Endothelial cell of umbilical vein (primary cell): ENCODE data around the gene ITPRID1.
A peak's percentile ranks its signal among the peaks of the same experiment; 100 is the strongest.

Source experiments
- EZH2 ChIP-seq: IDR thresholded peaks from 2 replicates; pipeline ENCODE4 v1.6.1; 2012; ENCODE audit warnings: borderline replicate concordance, low read depth, mild to moderate bottlenecking, moderate library complexity, low read length, inconsistent platforms; ENCODE audit not compliant: severe bottlenecking
- POLR2A ChIP-seq: IDR thresholded peaks from 2 replicates; pipeline ENCODE4 v1.6.1; 2012; ENCODE audit warnings: low read depth, mild to moderate bottlenecking, control low read depth, low read length
- TF ChIP-seq, protein P1 (sequence below), 2 donors: IDR thresholded peaks; 1 replicate in 1 of 2; 2 replicates in 1 of 2; pipeline ENCODE4 v1.5.1; 2011; ENCODE audit warnings: low read length in 2 of 2, mild to moderate bottlenecking in 2 of 2, moderate library complexity in 2 of 2, control low read depth in 1 of 2, inconsistent platforms in 1 of 2, low read depth in 1 of 2; ENCODE audit not compliant: insufficient read depth in 1 of 2; ENCODE audit errors: extremely low read depth in 1 of 2

DNA sequence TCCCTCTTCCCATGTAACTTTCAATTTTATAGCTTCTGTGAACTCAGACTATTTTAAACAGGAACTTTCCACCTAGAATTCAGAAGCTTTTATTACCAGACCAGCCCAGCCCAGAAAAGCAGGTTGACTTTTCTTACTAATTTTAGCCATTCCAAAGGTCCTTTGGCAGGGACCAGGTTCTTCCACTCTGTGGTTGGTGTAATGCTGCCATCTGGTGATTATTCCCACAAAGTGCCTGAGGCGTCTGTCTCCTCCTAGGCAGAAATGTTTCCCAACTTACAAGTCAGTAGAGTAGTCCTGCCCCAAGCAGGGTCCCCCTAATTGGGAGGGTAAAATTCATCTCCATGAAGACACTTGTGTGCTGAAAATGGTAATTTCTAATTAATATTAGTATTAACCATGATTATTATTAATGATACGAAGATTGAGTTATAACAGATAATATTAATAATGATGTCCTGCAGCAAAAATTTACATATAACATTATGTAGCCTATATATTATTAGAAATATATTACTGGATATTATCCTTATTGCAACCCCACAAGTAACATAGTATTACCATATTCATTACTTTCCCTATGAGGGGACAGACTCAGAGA lies 120.1 kb downstream of the ITPRID1 start:
- TF ChIP-seq EZH2 (no peak), POLR2A (no peak)
- TF ChIP-seq, protein P1, sequence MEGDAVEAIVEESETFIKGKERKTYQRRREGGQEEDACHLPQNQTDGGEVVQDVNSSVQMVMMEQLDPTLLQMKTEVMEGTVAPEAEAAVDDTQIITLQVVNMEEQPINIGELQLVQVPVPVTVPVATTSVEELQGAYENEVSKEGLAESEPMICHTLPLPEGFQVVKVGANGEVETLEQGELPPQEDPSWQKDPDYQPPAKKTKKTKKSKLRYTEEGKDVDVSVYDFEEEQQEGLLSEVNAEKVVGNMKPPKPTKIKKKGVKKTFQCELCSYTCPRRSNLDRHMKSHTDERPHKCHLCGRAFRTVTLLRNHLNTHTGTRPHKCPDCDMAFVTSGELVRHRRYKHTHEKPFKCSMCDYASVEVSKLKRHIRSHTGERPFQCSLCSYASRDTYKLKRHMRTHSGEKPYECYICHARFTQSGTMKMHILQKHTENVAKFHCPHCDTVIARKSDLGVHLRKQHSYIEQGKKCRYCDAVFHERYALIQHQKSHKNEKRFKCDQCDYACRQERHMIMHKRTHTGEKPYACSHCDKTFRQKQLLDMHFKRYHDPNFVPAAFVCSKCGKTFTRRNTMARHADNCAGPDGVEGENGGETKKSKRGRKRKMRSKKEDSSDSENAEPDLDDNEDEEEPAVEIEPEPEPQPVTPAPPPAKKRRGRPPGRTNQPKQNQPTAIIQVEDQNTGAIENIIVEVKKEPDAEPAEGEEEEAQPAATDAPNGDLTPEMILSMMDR (IDR thresholded peaks at IDR 0.05; ENCODE audit: extremely low read depth in 1 of 2, insufficient read depth in 1 of 2, low read depth in 1 of 2, low read length in 2 of 2): peak; percentile 26 to 43
